ENCODE measurements around the gene HMG20A. TPM values are rescaled to one million over a fixed set of nuclear protein-coding genes. Genes with fewer than 3 reads are reported as not detected.

Gene HMG20A
- total RNA-seq, 1 experiment from 2014 or later = 61.7 TPM

DNA sequence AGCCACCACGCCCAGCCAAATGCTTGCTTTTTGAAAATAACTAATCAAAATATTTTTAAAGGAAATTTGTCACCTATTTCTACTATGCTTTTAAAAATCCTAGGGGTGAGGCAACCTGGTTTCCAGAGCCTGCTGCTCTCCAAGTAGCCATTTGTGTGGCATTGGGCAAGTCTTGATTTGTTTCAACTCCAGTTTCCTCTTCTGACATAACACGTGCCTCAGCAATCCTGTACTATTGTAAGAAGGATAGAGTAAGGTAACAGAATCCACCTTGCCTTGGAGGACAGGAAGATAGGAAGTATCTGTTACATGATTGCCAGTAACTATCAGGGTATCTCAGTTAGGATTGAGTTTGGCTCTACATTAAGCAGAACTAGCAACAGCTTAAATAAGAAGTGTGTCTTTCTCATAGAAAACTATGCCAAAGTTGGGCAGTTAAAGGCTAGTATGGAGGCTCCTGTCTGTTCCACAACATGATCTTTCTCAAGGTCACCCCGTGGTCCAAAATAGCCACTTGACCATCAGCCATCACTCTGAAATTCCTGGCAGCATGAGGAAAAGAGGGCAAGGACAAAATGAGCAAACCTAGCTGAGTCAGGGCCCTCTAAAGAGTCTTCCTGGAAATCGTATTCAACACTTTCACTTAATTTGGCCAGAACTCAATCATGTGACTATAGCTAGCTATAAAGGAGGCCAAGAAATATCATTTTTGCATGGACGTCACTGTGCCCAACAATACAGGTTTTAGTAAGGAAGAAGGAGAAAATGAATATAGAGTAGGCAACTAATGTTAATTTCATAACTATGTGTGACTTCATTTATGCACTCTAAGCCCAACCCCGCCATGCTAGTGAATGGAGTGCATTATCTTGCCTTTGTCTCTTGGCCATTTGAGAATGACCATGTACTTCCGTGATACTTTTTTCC is 66.1 kb downstream of the HMG20A start:
- BruUV-seq (replicated peaks) = no TSS peak
- H3K27me3 Mint-ChIP-seq (ENCODE audit: unreplicated experiment) = no peaks in the 10 kb centered on the region
- H3K4me3 Mint-ChIP-seq (ENCODE audit: low read depth, unreplicated experiment) = no peak overlapping the region
- H3K9me3 Mint-ChIP-seq (ENCODE audit: low read depth, unreplicated experiment) = no peaks in the 10 kb centered on the region
- no peak overlapping the region for H3K27ac Mint-ChIP-seq (ENCODE audit: unreplicated experiment)
- intact Hi-C loops (cut with micrococcal nuclease; ENCODE audit: unreplicated experiment) = no loop called here
- H3K4me1 Mint-ChIP-seq (ENCODE audit: low read depth, unreplicated experiment) = no peaks in the 10 kb centered on the region
- TF ChIP-seq, protein P1, sequence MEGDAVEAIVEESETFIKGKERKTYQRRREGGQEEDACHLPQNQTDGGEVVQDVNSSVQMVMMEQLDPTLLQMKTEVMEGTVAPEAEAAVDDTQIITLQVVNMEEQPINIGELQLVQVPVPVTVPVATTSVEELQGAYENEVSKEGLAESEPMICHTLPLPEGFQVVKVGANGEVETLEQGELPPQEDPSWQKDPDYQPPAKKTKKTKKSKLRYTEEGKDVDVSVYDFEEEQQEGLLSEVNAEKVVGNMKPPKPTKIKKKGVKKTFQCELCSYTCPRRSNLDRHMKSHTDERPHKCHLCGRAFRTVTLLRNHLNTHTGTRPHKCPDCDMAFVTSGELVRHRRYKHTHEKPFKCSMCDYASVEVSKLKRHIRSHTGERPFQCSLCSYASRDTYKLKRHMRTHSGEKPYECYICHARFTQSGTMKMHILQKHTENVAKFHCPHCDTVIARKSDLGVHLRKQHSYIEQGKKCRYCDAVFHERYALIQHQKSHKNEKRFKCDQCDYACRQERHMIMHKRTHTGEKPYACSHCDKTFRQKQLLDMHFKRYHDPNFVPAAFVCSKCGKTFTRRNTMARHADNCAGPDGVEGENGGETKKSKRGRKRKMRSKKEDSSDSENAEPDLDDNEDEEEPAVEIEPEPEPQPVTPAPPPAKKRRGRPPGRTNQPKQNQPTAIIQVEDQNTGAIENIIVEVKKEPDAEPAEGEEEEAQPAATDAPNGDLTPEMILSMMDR (IDR thresholded peaks at IDR 0.05; ENCODE audit: unreplicated experiment) = no peak
- H3K36me3 Mint-ChIP-seq (ENCODE audit: insufficient read depth, unreplicated experiment) = peaks cover 10% of the 10 kb centered on the region
- no peak for DNase-seq
- CTCF ChIA-PET = interaction anchor here (1.2 to 1.8 kb wide), 2 partner anchors 8 to 21 kb away, joined by 3 to 4 read pairs; no protein-coding TSS in a partner anchor

DNA sequence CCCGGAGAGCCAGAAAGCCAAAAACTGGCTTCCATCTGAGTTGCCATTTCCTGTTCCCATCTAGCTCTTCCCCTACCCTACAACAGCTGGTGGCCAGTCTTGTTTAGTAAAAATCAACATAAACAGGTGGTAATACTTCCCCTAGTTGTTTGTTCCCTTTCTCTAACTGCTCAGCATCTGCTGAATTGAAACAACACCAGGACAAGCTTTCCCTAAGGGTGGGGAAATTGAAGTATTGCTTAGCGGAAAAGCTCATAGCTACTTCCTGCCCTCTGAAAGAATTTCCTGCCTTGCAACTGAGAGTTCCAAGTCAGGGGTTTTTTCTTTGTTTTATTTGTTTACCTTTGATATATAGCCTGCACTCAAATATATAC is 66.8 kb downstream of the HMG20A start:
- no peak overlapping the region for H3K4me3 Mint-ChIP-seq (ENCODE audit: low read depth, unreplicated experiment)
- no peak for DNase-seq
- no peaks in the 10 kb centered on the region for H3K27me3 Mint-ChIP-seq (ENCODE audit: unreplicated experiment)
- peaks cover 10% of the 10 kb centered on the region for H3K36me3 Mint-ChIP-seq (ENCODE audit: insufficient read depth, unreplicated experiment)
- no TSS peak for BruUV-seq (replicated peaks)
- intact Hi-C loops (cut with micrococcal nuclease; ENCODE audit: unreplicated experiment) = no loop called here
- TF ChIP-seq, protein P1 (IDR thresholded peaks at IDR 0.05; ENCODE audit: unreplicated experiment) = no peak
- no peaks in the 10 kb centered on the region for H3K9me3 Mint-ChIP-seq (ENCODE audit: low read depth, unreplicated experiment)
- no peaks in the 10 kb centered on the region for H3K4me1 Mint-ChIP-seq (ENCODE audit: low read depth, unreplicated experiment)
- CTCF ChIA-PET = interaction anchor here (1.2 to 1.8 kb wide), 2 partner anchors 9 to 20 kb away, joined by 3 to 4 read pairs; no protein-coding TSS in a partner anchor
- no peak overlapping the region for H3K27ac Mint-ChIP-seq (ENCODE audit: unreplicated experiment)

DNA sequence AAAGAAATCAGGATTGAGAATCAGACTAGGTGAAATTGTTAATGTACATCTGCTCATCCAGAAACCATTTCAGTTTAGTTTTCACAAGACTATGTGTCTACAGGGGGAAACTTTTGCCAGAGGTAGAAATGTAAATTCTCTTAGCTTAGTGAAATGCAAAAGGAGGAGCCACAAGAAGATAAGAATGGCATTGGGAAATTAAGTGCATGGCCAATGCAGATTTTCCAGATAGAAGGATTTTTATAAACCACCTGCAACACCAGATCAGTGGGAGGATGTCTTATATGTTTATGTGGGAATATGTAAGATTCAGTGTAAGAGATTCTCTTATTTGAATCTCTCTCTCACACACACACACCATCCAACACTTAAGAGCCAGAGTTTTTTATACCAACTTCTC is 67.2 kb downstream of the HMG20A start:
- H3K9me3 Mint-ChIP-seq (ENCODE audit: low read depth, unreplicated experiment) = no peaks in the 10 kb centered on the region
- H3K4me1 Mint-ChIP-seq (ENCODE audit: low read depth, unreplicated experiment) = peaks cover 4% of the 10 kb centered on the region
- DNase-seq = no peak
- CTCF ChIA-PET = interaction anchor here (1.8 kb wide), 1 partner anchor 9 kb away, joined by 4 read pairs; no protein-coding TSS in a partner anchor
- H3K27me3 Mint-ChIP-seq (ENCODE audit: unreplicated experiment) = no peaks in the 10 kb centered on the region
- peaks cover 7% of the 10 kb centered on the region for H3K36me3 Mint-ChIP-seq (ENCODE audit: insufficient read depth, unreplicated experiment)
- no peak overlapping the region for H3K27ac Mint-ChIP-seq (ENCODE audit: unreplicated experiment)
- intact Hi-C loops (cut with micrococcal nuclease; ENCODE audit: unreplicated experiment) = no loop called here
- TF ChIP-seq, protein P1 (IDR thresholded peaks at IDR 0.05; ENCODE audit: unreplicated experiment) = no peak
- H3K4me3 Mint-ChIP-seq (ENCODE audit: low read depth, unreplicated experiment) = no peak overlapping the region
- BruUV-seq (replicated peaks) = no TSS peak

DNA sequence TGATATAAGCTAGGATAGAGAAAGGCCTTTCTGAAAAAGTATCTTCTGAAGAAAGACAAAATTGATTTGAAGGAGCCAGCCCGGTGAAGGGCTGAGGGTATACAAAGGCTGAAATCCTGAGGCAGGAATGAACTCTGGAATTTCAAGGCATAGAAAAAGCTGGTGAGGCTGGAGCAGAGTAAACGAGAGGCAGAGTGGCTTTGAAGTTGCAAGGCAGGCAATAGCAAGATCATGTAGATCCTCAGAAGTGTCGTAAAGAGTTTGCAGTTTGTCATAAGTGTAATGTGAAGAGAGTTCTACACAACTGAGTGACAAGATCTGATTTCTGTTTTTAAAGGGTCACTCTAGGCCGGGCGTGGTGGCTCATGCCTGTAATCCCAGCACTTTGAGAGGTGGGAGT is 69.0 kb downstream of the HMG20A start:
- no peak for DNase-seq
- Mint-ChIP-seq H3K36me3 (ENCODE audit: insufficient read depth, unreplicated experiment) (peaks cover 5% of the 10 kb centered on the region), H3K27me3 (ENCODE audit: unreplicated experiment) (no peaks in the 10 kb centered on the region), H3K9me3 (ENCODE audit: low read depth, unreplicated experiment) (no peaks in the 10 kb centered on the region), H3K4me3 (ENCODE audit: low read depth, unreplicated experiment) (no peak overlapping the region), H3K4me1 (ENCODE audit: low read depth, unreplicated experiment) (peaks cover 12% of the 10 kb centered on the region), H3K27ac (ENCODE audit: unreplicated experiment) (no peak overlapping the region)
- TF ChIP-seq, protein P1 (IDR thresholded peaks at IDR 0.05; ENCODE audit: unreplicated experiment) = no peak
- CTCF ChIA-PET = no interaction called here
- intact Hi-C loops (cut with micrococcal nuclease; ENCODE audit: unreplicated experiment) = no loop called here
- no TSS peak for BruUV-seq (replicated peaks)
